ENCODE measurements around the gene PCYOX1L.

DNA sequence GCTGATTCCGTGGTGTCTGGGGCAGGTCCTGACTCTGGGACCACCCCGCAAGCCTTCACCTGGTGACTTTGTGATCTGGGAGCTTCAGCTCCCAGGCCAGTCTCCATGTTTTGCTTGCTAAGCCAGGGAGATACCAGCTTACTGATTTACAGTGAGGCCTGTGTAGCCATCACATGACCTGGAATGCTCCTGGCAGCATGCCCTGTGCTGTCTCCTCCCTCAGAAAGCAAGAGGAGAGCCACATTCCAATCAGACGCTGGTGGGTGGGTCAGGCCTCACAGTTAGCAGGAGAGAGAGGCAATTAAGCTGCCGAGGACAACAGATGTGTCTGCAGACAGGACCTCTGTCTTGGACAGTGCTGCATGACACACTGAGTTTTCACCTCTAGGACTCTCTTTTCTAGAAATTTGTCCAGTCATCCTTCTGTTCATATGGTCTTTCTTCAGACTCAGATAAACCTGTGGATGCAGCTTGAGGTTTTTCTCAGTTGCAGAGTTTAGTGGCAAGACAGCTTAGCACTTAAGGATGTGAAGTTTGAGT is 37.0 kb upstream of the PCYOX1L start:
- TF ChIP-seq EZH2 (IDR thresholded peaks at IDR 0.05; ENCODE audit: insufficient read depth, poor library complexity, severe bottlenecking) = no peak
- TF ChIP-seq EZH2phosphoT487 (IDR thresholded peaks at IDR 0.05; ENCODE audit: insufficient read depth, low read depth) = no peak

All from GM23248 (cell line).